CD14-positive monocyte (primary cell): ENCODE measurements around the gene KIF4A. TPM values are rescaled to one million over a fixed set of nuclear protein-coding genes. Genes with fewer than 3 reads are reported as not detected.

Experiments used
- DNase-seq, 3 donors: peaks; one replicate each; pipeline ENCODE4 v3.0.0-alpha.2; 2011 to 2022
- H2AFZ ChIP-seq: 2 replicates; pipeline ENCODE4 v1.6.0; 2012; ENCODE audit warnings: mild to moderate bottlenecking, low read depth, low read length, inconsistent platforms; ENCODE audit not compliant: insufficient read depth, poor library complexity, severe bottlenecking
- H3K27ac ChIP-seq, 2 donors: 1 replicate in 1 of 2; 2 replicates in 1 of 2; pipeline ENCODE4 v1.5.1; 2012 to 2013; ENCODE audit warnings: low read length in 2 of 2, control low read depth in 1 of 2, inconsistent platforms in 1 of 2, low read depth in 1 of 2, mild to moderate bottlenecking in 1 of 2
- H3K27me3 ChIP-seq, 2 donors: one replicate each; pipeline versions ENCODE4 v1.6.0 to v1.6.1; 2011 to 2013; ENCODE audit warnings: low read length in 2 of 2; ENCODE audit not compliant: control insufficient read depth in 2 of 2, insufficient read depth in 2 of 2
- H3K36me3 ChIP-seq, 2 donors: replicated peaks in 1 of 2; 1 replicate in 1 of 2; 2 replicates in 1 of 2; pipeline versions ENCODE4 v1.5.1 to v1.6.1; 2012 to 2013; ENCODE audit warnings: low read length in 2 of 2, control low read depth in 1 of 2, inconsistent platforms in 1 of 2, mild to moderate bottlenecking in 1 of 2; ENCODE audit not compliant: insufficient read depth in 2 of 2, control insufficient read depth in 1 of 2
- H3K4me1 ChIP-seq, 2 donors: 1 replicate in 1 of 2; 2 replicates in 1 of 2; pipeline versions ENCODE4 v1.5.1 to v1.6.1; 2012 to 2013; ENCODE audit warnings: low read length in 2 of 2, control low read depth in 1 of 2, inconsistent platforms in 1 of 2, mild to moderate bottlenecking in 1 of 2, moderate library complexity in 1 of 2; ENCODE audit not compliant: insufficient read depth in 2 of 2, control insufficient read depth in 1 of 2
- H3K4me2 ChIP-seq: replicated peaks from 2 replicates; pipeline ENCODE3; 2012; ENCODE audit warnings: low read length, moderate library complexity, mild to moderate bottlenecking; ENCODE audit not compliant: poor library complexity, severe bottlenecking; ENCODE audit errors: extremely low read depth
- H3K4me3 ChIP-seq, 3 experiments: fragments of 200-600 bp in 1 of 3; sonication (generic) in 1 of 3; replicated peaks in 1 of 3; 1 replicate in 2 of 3; 2 replicates in 1 of 3; pipeline ENCODE4 v1.5.1; 2011 to 2013; ENCODE audit warnings: low read length in 3 of 3, mild to moderate bottlenecking in 3 of 3, control low read depth in 2 of 3, low read depth in 2 of 3, inconsistent platforms in 1 of 3, moderate library complexity in 1 of 3
- H3K79me2 ChIP-seq: 2 replicates; pipeline ENCODE4 v1.6.0; 2012; ENCODE audit warnings: mild to moderate bottlenecking, control low read depth, inconsistent platforms, low read length, moderate library complexity; ENCODE audit not compliant: insufficient read depth
- H3K9ac ChIP-seq: 2 replicates; pipeline ENCODE4 v1.6.0; 2017; ENCODE audit warnings: low read length, mild to moderate bottlenecking; ENCODE audit not compliant: insufficient read depth, poor library complexity, severe bottlenecking
- H3K9me3 ChIP-seq, 2 donors: replicated peaks in 1 of 2; 1 replicate in 1 of 2; 2 replicates in 1 of 2; pipeline versions ENCODE4 v1.5.1 to v1.6.1; 2012 to 2013; ENCODE audit warnings: low read length in 2 of 2, control low read depth in 1 of 2; ENCODE audit not compliant: control insufficient read depth in 1 of 2, insufficient read depth in 1 of 2
- H4K20me1 ChIP-seq: 2 replicates; pipeline ENCODE4 v1.6.0; 2012; ENCODE audit warnings: mild to moderate bottlenecking, low read length, control low read depth, moderate library complexity; ENCODE audit not compliant: insufficient read depth
- H3K27ac Mint-ChIP-seq, 7 donors: one replicate each; pipeline ENCODE4 v1.8.0; 2020; ENCODE audit warnings: mild to moderate bottlenecking in 7 of 7, mixed read lengths in 7 of 7, moderate library complexity in 6 of 7, inconsistent platforms in 2 of 7
- H3K27me3 Mint-ChIP-seq, 3 donors: one replicate each; pipeline ENCODE4 v1.8.0; 2021 to 2022; ENCODE audit warnings: low read depth in 3 of 3, mild to moderate bottlenecking in 3 of 3, mixed read lengths in 3 of 3, moderate library complexity in 3 of 3, inconsistent platforms in 1 of 3
- H3K36me3 Mint-ChIP-seq, 2 donors: one replicate each; pipeline ENCODE4 v1.8.0; 2020; ENCODE audit warnings: mixed read lengths in 2 of 2, inconsistent platforms in 1 of 2, mild to moderate bottlenecking in 1 of 2
- H3K4me1 Mint-ChIP-seq: one replicate; pipeline ENCODE4 v1.8.0; 2020; ENCODE audit warnings: mild to moderate bottlenecking, mixed read lengths
- H3K4me3 Mint-ChIP-seq, 2 donors: one replicate each; pipeline ENCODE4 v1.8.0; 2020; ENCODE audit warnings: mild to moderate bottlenecking in 2 of 2, mixed read lengths in 2 of 2, moderate library complexity in 1 of 2
- H3K9me3 Mint-ChIP-seq, 7 donors: one replicate each; pipeline ENCODE4 v1.8.0; 2020 to 2022; ENCODE audit warnings: mixed read lengths in 7 of 7, mild to moderate bottlenecking in 6 of 7, moderate library complexity in 6 of 7, inconsistent platforms in 2 of 7
- CTCF ChIP-seq: fragments of 200-600 bp; IDR thresholded peaks from one replicate; pipeline ENCODE4 v1.8.0; 2022; ENCODE audit warnings: antibody characterized with exemption, mild to moderate bottlenecking
- WGBS: methylation state at CpG from one replicate; pipeline ENCODE4 v1.1.5; 2013; ENCODE audit warnings: missing lambda C conversion rate; ENCODE audit not compliant: insufficient coverage; 5-methylcytosine and 5-hydroxymethylcytosine counted together
- intact Hi-C, 2 donors: fragments of 100-400 bp; cut with micrococcal nuclease; formaldehyde crosslinking; loops; one replicate each; pipeline versions ENCODE4 v1.15.0 to v1.15.1; 2023
- polyA plus RNA-seq, 3 donors: library from polyadenylated mRNA; depleted of rRNA in 1 of 3; unstranded in 2 of 3; stranded (reverse) in 1 of 3; fragments of 300-500 nt in 2 of 3; fragments of >200 nt in 1 of 3; fragmentation: Illumina TruSeq in 2 of 3; gene quantifications; 1 replicate in 2 of 3; 2 replicates in 1 of 3; pipeline ENCODE4 v1.2.3, GENCODE V29; 2012 to 2021

KIF4A gene
- polyA plus RNA-seq, 3 donors: 0.03 TPM; not detected in 2

GRCh38 chrX:70332600-70332999 lies 42.7 kb downstream of the KIF4A start:
- Mint-ChIP-seq H3K27me3 (peaks cover 0 to 3% (median 0%) of the 10 kb centered on the region in 3 donors), H3K27ac (no peak overlapping the region), H3K9me3 (no peaks in the 10 kb centered on the region), H3K36me3 (peaks cover 17 to 34% of the 10 kb centered on the region in 2 donors), H3K4me3 (no peak overlapping the region), H3K4me1 (peaks cover 6% of the 10 kb centered on the region)
- H3K27ac ChIP-seq: no peak overlapping the region
- WGBS: no CpG with 5 or more reads among the region's 1 CpG
- no peak for DNase-seq
- no peaks in the 10 kb centered on the region for H3K79me2 ChIP-seq
- no peaks in the 10 kb centered on the region for H3K9me3 ChIP-seq
- no peaks in the 10 kb centered on the region for H3K4me1 ChIP-seq
- H3K4me2 ChIP-seq: no peak overlapping the region
- H3K36me3 ChIP-seq: peaks cover 7 to 64% of the 10 kb centered on the region in 2 donors
- intact Hi-C loops: no loop called here
- H3K27me3 ChIP-seq: no peaks in the 10 kb centered on the region
- no peaks in the 10 kb centered on the region for H4K20me1 ChIP-seq
- no peak overlapping the region for H3K9ac ChIP-seq
- H2AFZ ChIP-seq: no peak overlapping the region
- no peak overlapping the region for H3K4me3 ChIP-seq
- no peak for TF ChIP-seq CTCF

GRCh38 chrX:70336767-70337166 lies 46.9 kb downstream of the KIF4A start:
- Histone ChIP-seq H3K79me2 (no peaks in the 10 kb centered on the region), H3K36me3 (peaks cover 7 to 35% of the 10 kb centered on the region in 2 donors), H3K4me3 (no peak overlapping the region), H3K4me2 (no peak overlapping the region), H3K9me3 (no peaks in the 10 kb centered on the region), H3K27me3 (no peaks in the 10 kb centered on the region), H3K4me1 (peaks cover 6% of the 10 kb centered on the region in 2 donors), H3K27ac (no peak overlapping the region), H2AFZ (no peak overlapping the region), H4K20me1 (no peaks in the 10 kb centered on the region), H3K9ac (no peak overlapping the region)
- Mint-ChIP-seq H3K27ac (no peak overlapping the region), H3K4me3 (no peak overlapping the region), H3K27me3 (peaks cover 0 to 5% (median 0%) of the 10 kb centered on the region in 3 donors), H3K36me3 (peaks cover 16 to 18% of the 10 kb centered on the region in 2 donors), H3K4me1 (peaks cover 13% of the 10 kb centered on the region), H3K9me3 (no peaks in the 10 kb centered on the region)
- no peak for TF ChIP-seq CTCF
- no peak for DNase-seq
- intact Hi-C loops: no loop called here
